ENCODE data around the gene ANKRD13D.

Gene ANKRD13D

GRCh38 chr11:67322049-67322448 is 32.9 kb downstream of the ANKRD13D start:
- DNase-seq: no peak

GRCh38 chr11:67323526-67323925 is 34.4 kb downstream of the ANKRD13D start:
- no peak for DNase-seq

GRCh38 chr11:67332081-67332691 is 43.1 kb downstream of the ANKRD13D start:
- no peak for DNase-seq

- DNase-seq: no peak
Measured at GRCh38 chr11:67337257-67337656, 48.2 kb downstream of the ANKRD13D start.

DNA sequence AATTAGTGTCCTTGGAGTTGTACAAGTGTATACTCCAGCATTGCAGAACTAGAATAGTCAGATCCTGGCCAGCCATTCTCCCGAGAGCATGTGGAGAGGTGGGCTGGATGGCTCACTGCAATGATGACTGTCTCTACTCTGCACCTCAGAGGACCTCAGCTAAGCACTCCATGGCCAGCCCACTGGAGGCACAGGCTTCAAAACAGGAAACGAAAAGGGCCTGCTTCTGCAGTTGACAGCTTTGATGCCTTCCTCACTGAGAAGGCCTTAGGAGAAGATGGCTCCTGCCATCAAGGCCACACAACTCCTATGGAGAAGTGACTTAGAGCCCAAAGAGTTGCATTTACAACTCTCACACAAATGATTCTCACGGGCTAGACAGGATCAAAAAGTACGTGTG is 55.2 kb downstream of the ANKRD13D start:
- DNase-seq: peak; percentile 28

DNA sequence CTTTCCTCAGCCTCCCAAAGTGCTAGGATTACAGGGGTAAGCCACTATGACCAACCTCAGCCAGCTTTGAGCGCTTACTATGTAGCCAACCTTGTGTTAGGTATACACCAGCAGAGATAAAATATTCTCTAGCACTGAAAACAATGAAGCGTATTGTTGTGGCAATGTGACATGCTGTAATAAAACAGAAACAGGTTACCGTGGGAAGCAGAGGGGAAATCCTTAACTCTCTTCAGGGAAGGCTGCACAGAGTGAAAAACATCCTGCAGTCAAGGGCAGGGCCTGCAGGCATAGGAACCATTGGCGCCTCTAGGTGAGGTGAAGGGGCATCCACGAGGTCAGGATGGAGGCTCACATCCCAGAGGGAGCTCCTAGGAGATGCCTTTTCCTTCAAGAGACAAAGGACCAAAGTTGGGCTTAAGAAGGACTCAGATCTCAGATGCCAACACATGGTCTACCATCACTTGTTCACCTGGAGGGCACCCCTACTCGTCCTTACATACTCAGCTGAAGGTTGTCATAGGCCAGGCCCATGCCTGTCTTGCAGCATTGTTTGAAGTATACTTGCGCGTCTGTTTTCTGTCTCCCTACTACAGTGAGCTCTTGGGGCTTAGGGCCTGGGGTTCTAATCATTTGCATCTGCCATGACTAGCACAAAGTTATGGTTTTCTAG is 56.3 kb downstream of the ANKRD13D start:
- DNase-seq: no peak

DNA sequence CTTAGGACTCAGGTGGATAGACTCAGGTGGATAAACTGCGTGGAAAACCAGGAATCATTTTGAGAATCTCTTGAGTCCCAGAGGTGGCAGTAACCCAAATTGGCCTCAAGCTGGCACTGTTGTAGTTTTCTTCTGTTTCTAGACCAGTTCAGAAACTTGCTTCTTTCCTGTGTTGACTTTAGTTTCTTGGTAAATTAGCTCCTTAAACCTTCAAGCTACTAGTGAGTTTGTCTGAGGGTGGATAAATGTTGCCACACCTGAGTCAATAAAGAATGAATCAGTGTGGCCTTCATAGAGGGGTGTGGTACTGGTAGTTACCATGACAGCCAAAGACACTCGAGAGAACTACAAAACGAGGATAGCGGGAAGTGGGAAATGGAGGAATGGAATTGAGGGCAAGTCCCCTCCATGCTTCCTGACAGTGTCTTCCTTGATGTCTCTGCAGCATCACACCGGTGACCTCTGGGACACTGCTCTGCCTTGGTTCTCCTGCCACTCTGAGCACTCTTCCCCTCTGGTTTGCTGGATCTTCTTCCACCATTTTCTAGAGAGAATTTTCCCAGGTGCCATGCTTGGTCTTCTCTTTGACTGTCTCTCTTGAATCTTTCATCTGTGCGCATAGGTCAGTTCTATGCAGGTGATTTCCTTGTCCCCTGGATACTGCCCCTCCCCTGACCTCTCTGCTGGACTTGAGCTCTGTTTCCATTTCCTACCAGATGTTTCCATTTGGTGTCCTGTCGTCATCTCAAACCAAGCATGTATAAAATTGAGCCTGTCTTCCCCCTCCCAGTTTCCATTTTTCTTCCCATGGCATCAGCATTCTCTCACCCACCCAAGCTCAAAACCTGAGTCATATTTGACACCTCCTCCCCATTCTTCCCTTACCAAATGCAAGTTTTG is 57.1 kb downstream of the ANKRD13D start:
- peak; percentile 59 for DNase-seq

GRCh38 chr11:67347964-67348749 is 59.1 kb downstream of the ANKRD13D start:
- DNase-seq: no peak

DNA sequence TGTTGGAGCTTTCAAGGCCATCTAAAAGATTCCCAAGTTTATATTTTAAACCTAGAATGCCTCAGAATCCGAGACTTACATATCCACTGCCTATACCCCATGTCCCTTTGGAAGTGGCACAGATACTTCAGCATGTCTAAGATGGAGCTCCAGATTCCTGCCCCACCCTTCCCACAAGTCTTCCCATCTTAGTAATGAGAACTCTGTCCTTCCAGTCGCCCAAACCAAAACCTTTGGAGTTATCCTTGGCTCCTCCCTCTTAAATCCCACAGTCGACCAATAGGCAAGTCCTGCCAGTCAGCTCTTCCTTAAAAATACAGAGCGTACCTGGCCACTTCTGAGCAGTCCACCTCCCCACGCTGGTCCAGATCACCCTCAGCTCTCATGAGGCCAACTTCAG is 59.9 kb downstream of the ANKRD13D start:
- DNase-seq: no peak

- DNase-seq: no peak
Measured at GRCh38 chr11:67349457-67349856, 60.4 kb downstream of the ANKRD13D start.

- DNase-seq: no peak
Measured at GRCh38 chr11:67349928-67350465, 60.9 kb downstream of the ANKRD13D start.

DNA sequence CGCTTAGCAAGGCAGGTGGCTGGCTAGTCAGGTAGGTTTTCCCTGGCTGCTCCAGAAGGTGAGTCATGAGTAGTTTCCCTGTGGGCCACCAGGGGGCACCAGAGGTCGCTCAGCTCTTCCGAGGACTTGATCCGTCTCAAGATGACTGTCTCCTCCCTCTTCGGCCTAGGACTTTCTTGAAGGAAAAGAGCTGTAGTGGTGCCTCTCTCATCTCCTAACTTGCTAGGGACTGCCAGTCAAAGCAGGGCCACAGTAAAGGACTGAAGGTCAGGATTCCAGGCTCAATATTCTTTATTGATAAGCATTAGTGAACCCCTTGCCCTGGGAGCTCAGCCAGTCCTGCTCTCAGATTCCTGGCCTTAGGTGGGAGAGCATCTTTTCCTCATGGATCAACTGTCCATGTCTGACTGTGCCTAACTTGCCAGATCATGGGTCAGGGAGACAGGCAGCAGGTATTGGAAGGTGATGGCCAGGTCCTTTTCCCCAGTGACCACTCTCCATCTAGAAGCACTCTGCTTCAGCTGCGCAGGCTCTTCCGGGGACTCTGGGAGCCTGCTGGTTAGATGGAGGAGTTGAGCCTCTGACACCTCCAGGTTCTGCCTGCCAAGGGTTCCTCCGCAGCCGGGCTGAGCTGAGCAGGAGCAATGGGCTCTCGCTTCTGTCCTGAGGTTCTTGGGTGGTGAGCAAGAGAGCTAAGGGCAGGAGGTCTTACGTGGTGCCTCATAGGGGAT is 62.3 kb downstream of the ANKRD13D start:
- DNase-seq: peak; percentile 87
